B cell (primary cell): ENCODE measurements around the gene KCNA1. TPM values are rescaled to one million over a fixed set of nuclear protein-coding genes. Genes with fewer than 3 reads are reported as not detected.

ENCODE experiments used
- ATAC-seq: fragments of 200-7000 bp; cut with Tn5 transposase; one replicate; pipeline ENCODE4 v1.10.0; 2021; ENCODE audit warnings: low read depth, mild to moderate bottlenecking, moderate number of reproducible peaks, moderate library complexity
- CTCF ChIA-PET: fragments of 350-600 bp; sonication (Branson Sonifier 250); formaldehyde crosslinking; loops from one replicate; lab custom pipeline; 2021; ENCODE audit warnings: antibody characterized with exemption, inconsistent platforms; lab: Charles Lee
- POLR2A ChIA-PET: fragments of 350-600 bp; sonication (Branson Sonifier 250); formaldehyde crosslinking; loops from one replicate; lab custom pipeline; 2021; ENCODE audit warnings: antibody characterized with exemption; lab: Charles Lee
- DNase-seq: peaks from one replicate; pipeline ENCODE4 v3.0.0; 2013
- H2AFZ ChIP-seq: 2 replicates; pipeline ENCODE4 v1.6.1; 2012; ENCODE audit warnings: mild to moderate bottlenecking, low read depth, low read length; ENCODE audit not compliant: insufficient read depth, poor library complexity, severe bottlenecking
- H3K27ac ChIP-seq, 2 donors: 1 replicate in 1 of 2; 2 replicates in 1 of 2; pipeline ENCODE4 v1.5.1; 2012 to 2013; ENCODE audit warnings: low read length in 2 of 2, mild to moderate bottlenecking in 2 of 2, moderate library complexity in 1 of 2
- H3K27me3 ChIP-seq, 4 experiments: fragments of 200-600 bp in 1 of 4; sonication (generic) in 1 of 4; replicated peaks in 1 of 4; 1 replicate in 2 of 4; 2 replicates in 2 of 4; pipeline versions ENCODE4 v1.6.1 to v1.7.0; 2013 to 2016; ENCODE audit warnings: low read length in 3 of 4, mild to moderate bottlenecking in 2 of 4, mixed read lengths in 1 of 4, moderate library complexity in 1 of 4; ENCODE audit not compliant: insufficient read depth in 4 of 4, control insufficient read depth in 3 of 4; ENCODE audit errors: control extremely low read depth in 1 of 4
- H3K36me3 ChIP-seq, 2 experiments: replicated peaks in 1 of 2; 1 replicate in 1 of 2; 2 replicates in 1 of 2; pipeline versions ENCODE4 v1.6.1 to v1.7.1; 2013; ENCODE audit warnings: low read length in 1 of 2; ENCODE audit not compliant: insufficient read depth in 2 of 2, control insufficient read depth in 1 of 2; ENCODE audit errors: control extremely low read depth in 1 of 2, extremely low read depth in 1 of 2
- H3K4me1 ChIP-seq, 2 donors: fragments of 200-600 bp in 1 of 2; sonication (generic) in 1 of 2; 1 replicate in 1 of 2; 2 replicates in 1 of 2; pipeline versions ENCODE4 v1.5.1 to v1.6.1; 2013 to 2017; ENCODE audit warnings: low read length in 2 of 2; ENCODE audit not compliant: control insufficient read depth in 2 of 2, insufficient read depth in 2 of 2
- H3K4me2 ChIP-seq: replicated peaks from 2 replicates; pipeline ENCODE3; 2012; ENCODE audit warnings: mild to moderate bottlenecking, low read depth, low read length; ENCODE audit not compliant: poor library complexity, severe bottlenecking
- H3K4me3 ChIP-seq, 5 experiments: fragments of 200-600 bp in 1 of 5; sonication (generic) in 1 of 5; 1 replicate in 3 of 5; 2 replicates in 2 of 5; pipeline versions ENCODE4 v1.5.1 to v1.7.0; 2011 to 2016; ENCODE audit warnings: low read length in 4 of 5, mild to moderate bottlenecking in 4 of 5, low read depth in 2 of 5, control low read depth in 1 of 5, moderate library complexity in 1 of 5; ENCODE audit not compliant: insufficient read depth in 1 of 5; ENCODE audit errors: control extremely low read depth in 1 of 5, extremely low read depth in 1 of 5
- H3K79me2 ChIP-seq: fragments of 200-600 bp; sonication (generic); one replicate; pipeline ENCODE4 v1.6.0; 2016; ENCODE audit warnings: low read length; ENCODE audit not compliant: control insufficient read depth, insufficient read depth
- H3K9ac ChIP-seq: fragments of 200-600 bp; sonication (generic); 2 replicates; pipeline ENCODE4 v1.6.1; 2017; ENCODE audit warnings: mild to moderate bottlenecking, low read length, moderate library complexity
- H3K9me3 ChIP-seq, 3 donors: one replicate each; pipeline versions ENCODE4 v1.6.1 to v1.7.1; 2013; ENCODE audit warnings: low read length in 2 of 3; ENCODE audit not compliant: control insufficient read depth in 2 of 3, insufficient read depth in 1 of 3; ENCODE audit errors: control extremely low read depth in 1 of 3
- H4K20me1 ChIP-seq: 2 replicates; pipeline ENCODE4 v1.6.0; 2012; ENCODE audit warnings: mild to moderate bottlenecking, low read length; ENCODE audit not compliant: insufficient read depth, control insufficient read depth, poor library complexity, severe bottlenecking
- H3K27ac Mint-ChIP-seq: one replicate; pipeline ENCODE4 v1.8.0; 2021; ENCODE audit warnings: mixed read lengths
- H3K27me3 Mint-ChIP-seq: one replicate; pipeline ENCODE4 v1.8.0; 2021; ENCODE audit warnings: mixed read lengths
- H3K4me1 Mint-ChIP-seq: one replicate; pipeline ENCODE4 v1.8.0; 2021; ENCODE audit warnings: mixed read lengths
- H3K4me3 Mint-ChIP-seq: one replicate; pipeline ENCODE4 v1.8.0; 2021; ENCODE audit warnings: mixed read lengths
- H3K9me3 Mint-ChIP-seq: one replicate; pipeline ENCODE4 v1.8.0; 2022; ENCODE audit warnings: mixed read lengths; ENCODE audit not compliant: insufficient read depth
- EZH2 ChIP-seq: IDR thresholded peaks from 2 replicates; pipeline ENCODE4 v1.6.1; 2012; ENCODE audit warnings: borderline replicate concordance, low read depth, mild to moderate bottlenecking, moderate library complexity, low read length; ENCODE audit not compliant: insufficient read depth, poor library complexity, severe bottlenecking
- WGBS: methylation state at CpG from one replicate; pipeline ENCODE4 v1.1.5; 2013; ENCODE audit warnings: missing lambda C conversion rate; ENCODE audit not compliant: insufficient coverage; 5-methylcytosine and 5-hydroxymethylcytosine counted together
- intact Hi-C: fragments of 100-400 bp; cut with micrococcal nuclease; formaldehyde crosslinking; loops from one replicate; pipeline ENCODE4 v1.10.0; 2022
- polyA plus RNA-seq: library from polyadenylated mRNA; depleted of rRNA; stranded (reverse); fragments of >200 nt; gene quantifications from 2 replicates; pipeline ENCODE4 v1.2.3, GENCODE V29; 2012
- total RNA-seq, 2 donors: library from RNA; stranded (reverse); fragments of 120-200 nt in 1 of 2; gene quantifications; 1 replicate in 1 of 2; 2 replicates in 1 of 2; pipeline versions ENCODE4 v1.2.3 to v1.2.4, GENCODE V29; 2013 to 2022
- TF ChIP-seq, protein P1 (sequence below): fragments of 200-600 bp; IDR thresholded peaks from one replicate; pipeline ENCODE4 v1.8.0; 2022; ENCODE audit warnings: antibody characterized with exemption, mild to moderate bottlenecking

KCNA1 gene
- total and polyA plus RNA-seq, 2 donors (not counting 1 experiment from before 2014, with no cell fraction given): not detected

DNA sequence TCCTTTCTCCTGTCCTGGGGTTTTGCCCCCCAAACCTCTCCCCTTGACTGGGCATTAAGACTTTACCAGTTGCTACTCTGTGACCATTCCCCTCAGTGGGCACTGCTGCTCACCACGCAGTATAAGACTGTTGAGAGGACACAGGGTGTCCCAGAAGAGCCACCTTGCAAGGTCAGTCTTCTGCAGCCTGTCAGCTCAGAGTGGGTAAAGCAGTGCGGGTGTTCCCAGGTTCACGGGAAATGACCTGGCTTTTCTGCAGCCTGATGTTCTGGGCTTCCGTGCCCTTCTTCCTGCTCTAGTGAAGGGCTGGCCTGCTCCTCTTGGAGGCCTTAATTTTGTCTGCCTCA is 34.2 kb downstream of the KCNA1 start:
- intact Hi-C loops: no loop called here
- no peak overlapping the region for H3K27ac Mint-ChIP-seq
- Histone ChIP-seq H3K9ac (no peak overlapping the region), H3K4me2 (peak overlapping the region; percentile 21), H3K27ac (no peak overlapping the region), H3K79me2 (no peaks in the 10 kb centered on the region), H3K27me3 (peaks cover 0 to 7% (median 3%) of the 10 kb centered on the region in 4 experiments), H4K20me1 (no peaks in the 10 kb centered on the region), H3K36me3 (no peaks in the 10 kb centered on the region), H2AFZ (no peak overlapping the region), H3K4me1 (peaks cover 15 to 19% of the 10 kb centered on the region in 2 donors), H3K9me3 (no peaks in the 10 kb centered on the region), H3K4me3 (no peak overlapping the region)
- 46% methylated on average over 4 of the region's 4 CpGs for WGBS
- H3K4me1 Mint-ChIP-seq: peaks cover 19% of the 10 kb centered on the region
- POLR2A ChIA-PET: no interaction called here
- CTCF ChIA-PET: interaction anchor here (1.5 kb wide), 1 partner anchor 9 kb away, joined by 4 read pairs; no protein-coding TSS in a partner anchor
- no peaks in the 10 kb centered on the region for H3K9me3 Mint-ChIP-seq
- no peak for DNase-seq
- H3K27me3 Mint-ChIP-seq: no peaks in the 10 kb centered on the region
- H3K4me3 Mint-ChIP-seq: no peak overlapping the region
- TF ChIP-seq EZH2: no peak
- TF ChIP-seq, protein P1, sequence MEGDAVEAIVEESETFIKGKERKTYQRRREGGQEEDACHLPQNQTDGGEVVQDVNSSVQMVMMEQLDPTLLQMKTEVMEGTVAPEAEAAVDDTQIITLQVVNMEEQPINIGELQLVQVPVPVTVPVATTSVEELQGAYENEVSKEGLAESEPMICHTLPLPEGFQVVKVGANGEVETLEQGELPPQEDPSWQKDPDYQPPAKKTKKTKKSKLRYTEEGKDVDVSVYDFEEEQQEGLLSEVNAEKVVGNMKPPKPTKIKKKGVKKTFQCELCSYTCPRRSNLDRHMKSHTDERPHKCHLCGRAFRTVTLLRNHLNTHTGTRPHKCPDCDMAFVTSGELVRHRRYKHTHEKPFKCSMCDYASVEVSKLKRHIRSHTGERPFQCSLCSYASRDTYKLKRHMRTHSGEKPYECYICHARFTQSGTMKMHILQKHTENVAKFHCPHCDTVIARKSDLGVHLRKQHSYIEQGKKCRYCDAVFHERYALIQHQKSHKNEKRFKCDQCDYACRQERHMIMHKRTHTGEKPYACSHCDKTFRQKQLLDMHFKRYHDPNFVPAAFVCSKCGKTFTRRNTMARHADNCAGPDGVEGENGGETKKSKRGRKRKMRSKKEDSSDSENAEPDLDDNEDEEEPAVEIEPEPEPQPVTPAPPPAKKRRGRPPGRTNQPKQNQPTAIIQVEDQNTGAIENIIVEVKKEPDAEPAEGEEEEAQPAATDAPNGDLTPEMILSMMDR: no peak
- ATAC-seq: no peak

DNA sequence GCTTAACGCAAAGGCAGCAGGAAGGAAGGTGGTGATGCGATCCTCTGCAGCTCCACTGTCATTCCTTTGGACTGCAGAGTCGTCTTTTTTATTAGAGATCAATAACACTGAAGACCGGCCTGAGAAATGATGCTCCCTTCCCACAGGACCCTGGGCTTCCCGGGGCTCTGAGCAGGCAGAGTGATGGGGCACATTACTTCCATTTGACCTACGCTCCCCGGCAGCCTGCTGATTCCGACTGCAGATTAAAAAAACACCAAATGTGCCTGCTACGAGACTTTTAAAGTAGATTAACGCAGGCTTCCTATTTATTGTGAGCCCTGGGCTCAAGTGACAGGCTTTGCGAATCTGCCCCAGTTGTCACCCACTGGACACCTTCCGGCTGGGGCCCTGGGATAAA is 37.5 kb downstream of the KCNA1 start:
- H3K4me3 ChIP-seq: no peak overlapping the region
- no peaks in the 10 kb centered on the region for H3K9me3 ChIP-seq
- ChIA-PET POLR2A (no interaction called here), CTCF (no interaction called here)
- DNase-seq: no peak
- WGBS: 88% methylated on average over 12 of the region's 12 CpGs
- intact Hi-C loops: no loop called here
- ATAC-seq: no peak
- no peak overlapping the region for H3K9ac ChIP-seq
- H3K9me3 Mint-ChIP-seq: no peaks in the 10 kb centered on the region
- H3K4me1 Mint-ChIP-seq: peaks cover 19% of the 10 kb centered on the region
- peaks cover 15% of the 10 kb centered on the region for H3K27me3 Mint-ChIP-seq
- peaks cover 0 to 8% (median 3%) of the 10 kb centered on the region in 4 experiments for H3K27me3 ChIP-seq
- H3K4me1 ChIP-seq: peaks cover 15 to 19% of the 10 kb centered on the region in 2 donors
- H3K27ac Mint-ChIP-seq: no peak overlapping the region
- H3K4me3 Mint-ChIP-seq: no peak overlapping the region
- no peaks in the 10 kb centered on the region for H4K20me1 ChIP-seq
- H2AFZ ChIP-seq: no peak overlapping the region
- H3K79me2 ChIP-seq: no peaks in the 10 kb centered on the region
- TF ChIP-seq, protein P1: no peak
- no peak for TF ChIP-seq EZH2
- no peaks in the 10 kb centered on the region for H3K36me3 ChIP-seq
- no peak overlapping the region for H3K27ac ChIP-seq
- H3K4me2 ChIP-seq: no peak overlapping the region
